ENCODE results near the gene CRACR2A. TPM values are rescaled to one million over a fixed set of nuclear protein-coding genes. Genes with fewer than 3 reads are reported as not detected.
A peak's percentile ranks its signal among the peaks of the same experiment; 100 is the strongest.

CRACR2A gene
- total RNA-seq, 2 experiments from 2014 or later, result 28.2 to 31.1 TPM

GRCh38 chr12:3752096-3752709 is 706 bp downstream of the CRACR2A start:
- DNase-seq (ENCODE audit: low spot score), result peak; percentile 80
- H3K9me3 ChIP-seq (ENCODE audit: low read length), result no peaks in the 10 kb centered on the region
- H3K9me2 ChIP-seq (ENCODE audit: insufficient read depth, low read length), result no peaks in the 10 kb centered on the region
- H4K20me1 ChIP-seq (ENCODE audit: insufficient read depth, low read length), result no peaks in the 10 kb centered on the region
- H3K36me3 ChIP-seq (ENCODE audit: insufficient read depth, low read length), result peaks cover 8% of the 10 kb centered on the region
- ChIA-PET POLR2A (interaction anchor here (1.3 kb wide), 1 partner anchor 22 kb away, joined by 3 read pairs; no protein-coding TSS in a partner anchor), CTCF (ENCODE audit: unreplicated experiment) (no interaction called here)
- peaks cover 13% of the 10 kb centered on the region; the same call in 1 of the 2 replicates for H3K79me2 ChIP-seq (ENCODE audit: insufficient read depth, low read depth, low read length)
- TSS peak; percentile 43 for BruUV-seq (replicated peaks)
- peak overlapping the region; percentile 77 for H2AFZ ChIP-seq (ENCODE audit: low read length)
- peaks cover 26% of the 10 kb centered on the region for H3K4me1 ChIP-seq (ENCODE audit: insufficient read depth, low read length, poor library complexity, severe bottlenecking)
- H3K4me3 ChIP-seq (ENCODE audit: low read depth, low read length, poor library complexity, severe bottlenecking), result peak overlapping the region; percentile 83
- peak overlapping the region; percentile 80 for H3K27ac ChIP-seq (ENCODE audit: low read depth, low read length, poor library complexity, severe bottlenecking)
- no peak for TF ChIP-seq EZH2phosphoT487 (IDR thresholded peaks at IDR 0.05; ENCODE audit: borderline replicate concordance, low read depth, low read length)
- intact Hi-C loops (cut with micrococcal nuclease; ENCODE audit: unreplicated experiment), result no loop called here
- peak overlapping the region; percentile 87 for H3K4me2 ChIP-seq (ENCODE audit: low read length)

GRCh38 chr12:3751151-3752095 is 1.5 kb downstream of the CRACR2A start:
- H3K79me2 ChIP-seq (ENCODE audit: insufficient read depth, low read depth, low read length), result peaks cover 13% of the 10 kb centered on the region; the same call in 1 of the 2 replicates
- H3K9me3 ChIP-seq (ENCODE audit: low read length), result no peaks in the 10 kb centered on the region
- BruUV-seq (replicated peaks), result no TSS peak
- H3K4me2 ChIP-seq (ENCODE audit: low read length), result peak overlapping the region; percentile 87
- peak overlapping the region; percentile 83 for H3K4me3 ChIP-seq (ENCODE audit: low read depth, low read length, poor library complexity, severe bottlenecking)
- ChIA-PET CTCF (ENCODE audit: unreplicated experiment) (no interaction called here), POLR2A (interaction anchor here (0.5 to 0.6 kb wide), 3 partner anchors 46 to 1277 kb away, joined by 3 to 4 read pairs (median 3); no protein-coding TSS in a partner anchor)
- TF ChIP-seq EZH2phosphoT487 (IDR thresholded peaks at IDR 0.05; ENCODE audit: borderline replicate concordance, low read depth, low read length) (no peak), CTCF (conservative IDR thresholded peaks at IDR 0.05; ENCODE audit: low read length) (no peak)
- H3K36me3 ChIP-seq (ENCODE audit: insufficient read depth, low read length), result peaks cover 16% of the 10 kb centered on the region
- intact Hi-C loops (cut with micrococcal nuclease; ENCODE audit: unreplicated experiment), result no loop called here
- peaks cover 26% of the 10 kb centered on the region for H3K4me1 ChIP-seq (ENCODE audit: insufficient read depth, low read length, poor library complexity, severe bottlenecking)
- DNase-seq (ENCODE audit: low spot score), result no peak
- peak overlapping the region; percentile 77; the same call in 1 of the 2 replicates for H2AFZ ChIP-seq (ENCODE audit: low read length)
- H3K9me2 ChIP-seq (ENCODE audit: insufficient read depth, low read length), result no peaks in the 10 kb centered on the region
- peak overlapping the region; percentile 80 for H3K27ac ChIP-seq (ENCODE audit: low read depth, low read length, poor library complexity, severe bottlenecking)
- H4K20me1 ChIP-seq (ENCODE audit: insufficient read depth, low read length), result no peaks in the 10 kb centered on the region

GRCh38 chr12:3750616-3751015 is 2.3 kb downstream of the CRACR2A start:
- H3K4me1 ChIP-seq (ENCODE audit: insufficient read depth, low read length, poor library complexity, severe bottlenecking), result peaks cover 26% of the 10 kb centered on the region
- TF ChIP-seq EZH2phosphoT487 (IDR thresholded peaks at IDR 0.05; ENCODE audit: borderline replicate concordance, low read depth, low read length) (no peak), CTCF (conservative IDR thresholded peaks at IDR 0.05; ENCODE audit: low read length) (no peak)
- H4K20me1 ChIP-seq (ENCODE audit: insufficient read depth, low read length), result no peaks in the 10 kb centered on the region
- H3K27ac ChIP-seq (ENCODE audit: low read depth, low read length, poor library complexity, severe bottlenecking), result no peak overlapping the region
- no peak overlapping the region for H2AFZ ChIP-seq (ENCODE audit: low read length)
- peak overlapping the region; percentile 83 for H3K4me3 ChIP-seq (ENCODE audit: low read depth, low read length, poor library complexity, severe bottlenecking)
- DNase-seq (ENCODE audit: low spot score), result peak; percentile 7
- peak overlapping the region; percentile 87 for H3K4me2 ChIP-seq (ENCODE audit: low read length)
- no TSS peak for BruUV-seq (replicated peaks)
- ChIA-PET POLR2A (interaction anchor here (0.5 to 0.6 kb wide), 3 partner anchors 45 to 1276 kb away, joined by 3 to 4 read pairs (median 3); no protein-coding TSS in a partner anchor), CTCF (ENCODE audit: unreplicated experiment) (no interaction called here)
- H3K36me3 ChIP-seq (ENCODE audit: insufficient read depth, low read length), result peaks cover 22% of the 10 kb centered on the region
- peaks cover 13% of the 10 kb centered on the region; the same call in 1 of the 2 replicates for H3K79me2 ChIP-seq (ENCODE audit: insufficient read depth, low read depth, low read length)
- H3K9me2 ChIP-seq (ENCODE audit: insufficient read depth, low read length), result no peaks in the 10 kb centered on the region
- intact Hi-C loops (cut with micrococcal nuclease; ENCODE audit: unreplicated experiment), result no loop called here
- H3K9me3 ChIP-seq (ENCODE audit: low read length), result no peaks in the 10 kb centered on the region
